Stimulated activated naive CD8-positive, alpha-beta T cell treated with anti-CD3 and anti-CD28 coated beads, Interleukin-15, Interleukin-2, amounts not matched to agents 100 U/mL and 50 U/mL, for 24 hours (primary cell): ENCODE data around the gene VPS8.

Experiments used
- ATAC-seq: fragments of 150-1000 bp; cut with Tn5 transposase; one replicate; pipeline ENCODE4 v1.10.0; 2021
- DNase-seq: peaks from one replicate; pipeline ENCODE4 v3.0.0; 2021

The VPS8 gene

DNA sequence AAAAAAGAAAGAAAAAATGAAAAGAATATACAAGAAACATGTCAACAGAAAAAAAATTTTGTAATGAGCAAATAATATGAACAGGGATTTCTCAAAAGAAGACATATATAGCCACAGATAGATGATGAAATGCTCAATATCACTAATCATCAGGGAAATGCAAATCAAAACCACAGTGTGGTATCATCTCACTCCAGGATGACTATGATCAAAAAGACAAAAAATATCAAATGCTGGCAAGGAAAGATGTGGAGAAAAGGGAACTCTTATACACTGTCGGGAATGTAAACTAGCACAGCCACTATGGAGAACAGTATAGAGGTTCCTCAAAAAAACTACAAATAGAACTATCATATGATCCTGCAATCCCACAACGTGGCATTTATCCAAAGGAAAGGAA, 246.8 kb downstream of the VPS8 start:
- no peak for ATAC-seq
- DNase-seq: no peak

- DNase-seq (no peak), ATAC-seq (no peak)
Observed at GRCh38 chr3:185059766-185060165, 247.8 kb downstream of the VPS8 start.

DNA sequence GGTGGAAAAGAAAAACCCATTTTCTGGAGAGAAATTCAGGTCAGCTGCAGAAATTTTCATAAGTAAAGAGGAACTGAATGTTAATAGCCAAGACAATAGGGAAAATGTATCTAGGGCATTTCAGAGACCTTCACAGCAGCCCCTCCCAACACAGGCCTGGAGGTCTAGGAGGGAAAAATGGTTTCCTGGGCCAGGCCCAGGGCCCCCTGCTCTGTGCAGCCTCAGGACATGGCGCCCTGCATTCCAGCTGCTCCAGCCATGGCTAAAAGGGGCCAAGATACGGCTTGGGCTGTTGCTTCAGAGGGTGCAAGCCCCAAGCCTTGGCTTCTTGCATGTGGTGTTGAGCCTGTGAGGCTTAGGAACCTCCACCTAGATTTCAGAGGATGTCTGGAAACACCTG, 248.7 kb downstream of the VPS8 start:
- ATAC-seq (no peak), DNase-seq (no peak)

GRCh38 chr3:185062191-185062590, 250.2 kb downstream of the VPS8 start:
- DNase-seq (no peak), ATAC-seq (no peak)

GRCh38 chr3:185063431-185063830, 251.5 kb downstream of the VPS8 start:
- ATAC-seq (no peak), DNase-seq (no peak)

DNA sequence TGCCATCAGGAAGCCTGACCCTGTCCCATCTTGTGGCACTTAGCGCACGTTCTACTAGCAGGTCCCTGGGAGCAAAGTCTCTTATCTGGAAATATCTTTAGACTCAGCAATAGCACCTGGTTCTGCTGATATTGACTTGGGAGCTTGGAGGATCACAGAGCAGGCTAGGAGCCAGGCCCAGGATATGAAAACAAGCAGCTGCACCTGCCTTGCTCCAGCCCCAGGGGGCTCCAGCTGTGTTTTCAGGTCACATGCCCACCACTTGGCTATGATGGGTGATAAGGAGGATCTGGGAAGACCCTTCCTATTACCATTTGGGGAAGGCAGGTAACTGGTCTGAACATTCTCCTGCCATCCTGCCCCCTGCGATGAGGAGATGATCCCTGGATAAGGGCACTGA, 253.1 kb downstream of the VPS8 start:
- no peak for ATAC-seq

GRCh38 chr3:185066251-185066650, 254.3 kb downstream of the VPS8 start:
- DNase-seq (no peak), ATAC-seq (no peak)

More for the DNA sequence above, 253.1 kb downstream of the VPS8 start:
- no peak for DNase-seq

- DNase-seq: no peak
- no peak for ATAC-seq
Observed at GRCh38 chr3:185067173-185067572, 255.2 kb downstream of the VPS8 start.

DNA sequence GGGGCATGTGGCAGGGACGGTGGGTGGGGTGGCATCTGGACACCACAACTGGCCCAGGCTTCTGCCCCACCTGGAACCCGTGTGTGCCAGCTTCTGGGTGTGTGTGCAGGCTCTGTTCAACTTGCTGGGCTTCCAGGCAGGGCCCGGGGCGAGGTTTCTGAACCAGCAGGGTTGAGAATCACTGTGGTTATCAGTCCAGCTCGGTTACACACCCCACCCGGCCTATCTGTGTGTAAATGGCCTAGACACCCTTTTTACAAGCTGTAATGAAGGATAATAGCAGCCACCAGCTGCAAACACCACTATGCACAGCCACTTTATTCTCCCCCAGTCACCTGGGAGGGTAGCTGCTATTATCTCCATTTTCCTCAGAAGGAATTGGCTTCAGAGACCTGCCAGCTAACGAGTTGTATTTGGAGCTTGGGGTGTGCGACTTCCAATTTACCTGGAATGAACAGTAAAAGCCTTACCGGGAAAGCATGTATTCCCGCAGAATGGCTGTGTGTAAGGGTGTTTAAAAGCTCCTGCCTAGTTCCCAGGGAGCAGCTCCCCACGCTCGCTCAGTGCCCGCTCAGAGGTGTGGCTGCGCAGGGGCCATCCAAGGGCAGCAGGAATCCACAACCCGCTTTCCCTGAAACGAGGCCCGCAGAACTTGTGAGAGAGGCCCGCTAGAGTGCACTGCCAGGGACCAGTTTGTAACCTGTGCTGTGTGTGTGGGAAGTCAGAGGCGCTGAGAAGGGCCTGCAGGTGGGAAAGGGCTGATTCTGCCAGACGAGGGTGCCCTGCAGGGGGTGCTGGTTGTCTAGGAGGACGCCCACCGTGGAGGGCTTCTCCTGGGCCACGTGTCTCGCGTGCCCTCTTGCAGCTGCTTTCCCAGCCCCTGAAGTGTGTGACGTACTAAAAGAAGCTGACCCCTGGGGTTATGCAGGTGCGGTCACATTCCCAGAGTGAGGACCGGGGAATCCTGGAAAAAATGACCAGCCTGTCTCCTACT, 257.4 kb downstream of the VPS8 start:
- no peak for DNase-seq
- no peak for ATAC-seq

DNA sequence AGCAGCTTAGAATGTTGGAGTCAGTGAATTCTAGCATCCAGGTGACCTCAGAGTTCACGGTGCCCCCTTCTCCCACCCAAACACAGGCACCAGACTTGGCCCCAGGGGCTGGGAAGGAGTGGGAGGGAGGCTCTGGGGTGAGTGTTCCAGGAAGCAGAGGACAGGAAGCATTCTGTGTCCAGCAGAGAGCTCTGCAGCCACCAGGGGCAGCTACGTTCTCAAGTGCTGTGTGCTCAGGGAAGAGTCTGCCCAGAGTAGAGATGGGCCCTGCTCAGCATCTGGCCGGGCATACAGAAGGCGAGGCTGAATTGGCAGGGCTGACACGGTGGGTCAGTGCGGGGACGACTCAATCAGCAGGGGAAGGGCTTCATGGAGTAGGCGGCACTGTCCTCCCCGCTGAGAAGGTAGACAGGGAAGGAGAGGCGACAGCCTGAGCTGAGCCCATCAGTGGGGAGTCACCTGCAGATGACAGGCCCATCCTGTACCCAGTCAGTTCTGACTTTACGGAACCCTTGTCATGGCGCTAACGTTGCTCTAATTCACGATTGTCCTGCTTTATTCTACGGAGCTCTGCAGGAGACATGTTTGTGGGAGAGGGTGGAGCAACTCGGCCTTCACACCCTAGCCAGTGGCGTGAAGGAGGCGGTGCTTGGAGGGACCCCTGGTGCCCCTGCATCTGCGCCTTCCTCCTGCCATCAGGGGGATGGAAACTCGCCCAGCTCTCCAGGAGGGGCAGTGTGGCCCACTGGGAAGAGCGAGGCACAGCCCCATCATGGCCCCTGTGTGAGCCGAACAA, 258.7 kb downstream of the VPS8 start:
- ATAC-seq (no peak), DNase-seq (no peak)

- ATAC-seq (no peak), DNase-seq (no peak)
Observed at GRCh38 chr3:185071287-185071800, 259.4 kb downstream of the VPS8 start.

DNA sequence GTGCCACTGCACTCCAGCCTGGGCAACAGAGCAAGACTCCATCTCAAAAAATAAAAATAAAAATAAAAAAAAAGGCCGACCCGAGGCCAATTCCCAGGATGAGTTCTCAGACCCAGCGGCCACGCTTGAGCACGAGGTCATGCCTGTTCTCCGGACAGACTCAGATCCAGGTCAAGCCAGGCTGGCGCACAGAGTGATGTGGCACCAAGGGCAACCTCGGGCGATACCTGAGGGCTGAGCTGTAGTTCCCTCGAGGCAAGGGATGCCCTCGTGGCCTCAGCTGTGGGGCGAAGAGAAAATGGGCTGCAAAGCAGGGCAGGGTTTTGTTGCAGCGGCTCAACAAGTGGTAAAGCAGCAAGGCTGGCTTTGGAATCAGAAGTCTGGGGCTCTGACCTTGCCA, 263.6 kb downstream of the VPS8 start:
- ATAC-seq (no peak), DNase-seq (no peak)

DNA sequence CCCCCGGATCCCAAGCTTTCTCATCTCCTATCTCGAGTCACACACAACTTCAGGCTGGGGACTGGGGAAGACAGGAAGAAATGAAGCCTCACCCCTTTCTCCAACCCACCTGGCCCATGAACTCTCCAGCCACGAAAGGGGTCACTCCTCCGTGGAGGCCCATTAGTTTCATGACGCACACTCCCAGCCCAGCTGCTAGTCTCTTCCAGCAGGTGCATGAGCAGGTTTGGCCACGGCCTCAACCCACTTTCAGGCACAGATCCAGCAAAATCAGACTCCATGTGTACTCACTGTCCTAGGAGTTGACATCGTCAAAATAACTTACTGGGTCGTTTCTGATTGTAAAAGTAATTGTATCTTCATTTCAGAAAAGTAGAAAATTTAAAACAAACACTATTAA, 264.3 kb downstream of the VPS8 start:
- no peak for DNase-seq
- ATAC-seq: no peak

DNA sequence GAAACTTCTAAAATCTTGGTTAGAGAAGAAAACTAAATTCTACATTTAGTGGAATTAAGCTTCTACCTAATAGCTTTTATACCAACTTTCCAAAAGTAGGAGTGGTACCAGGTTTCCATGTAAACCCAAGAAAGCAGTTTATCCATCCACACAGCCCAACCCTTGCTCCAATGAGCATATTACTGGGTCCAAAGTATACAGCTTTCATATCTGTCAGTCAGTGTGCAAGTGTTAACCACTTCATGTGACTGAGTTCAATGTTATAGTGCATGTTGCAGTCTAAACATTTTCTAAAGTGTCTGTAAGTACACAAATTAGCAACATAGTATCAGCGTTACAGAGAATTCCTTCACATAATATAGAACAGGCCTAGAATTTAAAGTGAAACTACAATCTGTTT, 267.7 kb downstream of the VPS8 start:
- ATAC-seq (no peak), DNase-seq (no peak)

DNA sequence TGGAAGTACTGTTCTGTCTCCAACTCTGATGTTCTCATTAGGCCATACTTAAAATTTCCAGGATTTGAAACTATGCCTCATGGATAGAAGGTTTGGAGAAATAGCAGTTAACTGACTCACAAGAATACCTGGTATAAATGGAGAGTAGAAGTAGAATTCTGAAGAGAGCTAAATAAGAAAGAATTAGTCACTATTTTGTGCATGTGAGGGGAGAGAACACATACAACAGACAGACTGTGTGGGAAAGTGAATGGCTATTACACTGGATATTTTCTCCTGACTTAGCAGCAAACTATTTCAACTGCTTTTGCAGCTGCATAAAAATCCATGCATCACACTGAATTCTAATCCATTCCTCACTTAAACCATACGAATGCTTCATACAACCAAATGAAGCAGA, 269.6 kb downstream of the VPS8 start:
- DNase-seq (no peak), ATAC-seq (no peak)

DNA sequence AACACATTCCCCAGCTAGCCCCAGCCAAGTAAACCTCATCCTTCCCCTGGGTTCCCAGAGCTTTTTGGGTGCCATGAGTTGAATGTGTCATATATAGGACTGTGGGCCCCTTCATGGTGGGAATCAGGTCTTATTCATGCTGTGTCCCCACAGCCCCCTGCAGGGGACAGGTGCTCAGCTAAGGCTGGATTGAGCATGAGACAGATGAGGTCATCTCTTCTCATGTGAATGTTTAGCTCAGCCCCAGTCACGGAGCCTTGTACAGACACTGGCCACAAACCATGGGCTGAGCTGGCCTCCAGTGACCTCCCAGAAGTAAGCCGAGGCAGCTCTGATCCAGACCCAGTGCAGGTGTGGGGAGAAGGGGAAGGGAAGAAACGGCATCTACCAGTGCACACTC, 270.2 kb downstream of the VPS8 start:
- ATAC-seq (no peak), DNase-seq (no peak)

GRCh38 chr3:185082829-185083228, 270.9 kb downstream of the VPS8 start:
- ATAC-seq (no peak), DNase-seq (no peak)

DNA sequence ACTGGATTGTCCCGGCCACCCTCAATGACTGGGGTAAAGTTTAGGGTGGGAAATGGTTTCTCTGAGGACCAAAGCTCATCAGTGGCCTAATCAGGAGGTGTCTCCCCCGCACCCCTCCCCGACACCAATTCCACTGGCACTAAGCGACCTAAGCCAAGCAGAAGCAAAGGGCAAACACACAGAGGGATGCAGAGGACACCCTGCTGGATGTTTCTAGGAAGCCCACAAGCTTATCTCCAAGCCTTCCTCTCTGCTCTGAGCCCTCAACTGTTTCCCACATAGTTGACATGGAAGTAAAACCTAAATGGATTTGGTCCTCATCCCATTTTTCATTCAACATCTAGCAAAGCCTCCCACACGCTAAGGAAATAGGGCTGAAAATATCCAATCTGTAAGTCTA, 272.4 kb downstream of the VPS8 start:
- ATAC-seq (no peak), DNase-seq (no peak)

- ATAC-seq (no peak), DNase-seq (no peak)
Observed at GRCh38 chr3:185084901-185085300, 272.9 kb downstream of the VPS8 start.

DNA sequence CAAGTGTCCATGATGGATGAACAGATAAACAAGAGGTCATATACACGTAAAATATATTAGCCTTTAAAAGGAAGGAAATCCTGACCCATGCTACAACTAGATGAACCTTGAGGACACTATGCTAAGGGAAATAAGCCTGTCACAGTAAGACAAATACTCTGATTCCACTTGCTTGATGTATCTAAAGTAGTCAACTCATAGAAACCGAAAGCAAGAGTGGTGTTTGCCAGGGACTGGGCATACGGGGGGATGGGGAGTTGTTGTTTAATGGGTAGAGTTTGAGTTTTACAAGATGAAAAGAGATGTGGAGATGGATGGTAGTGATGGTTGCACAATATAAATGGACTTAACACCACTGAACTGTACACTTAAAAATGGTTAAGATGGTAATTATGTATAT, 275.5 kb downstream of the VPS8 start:
- no peak for ATAC-seq

DNA sequence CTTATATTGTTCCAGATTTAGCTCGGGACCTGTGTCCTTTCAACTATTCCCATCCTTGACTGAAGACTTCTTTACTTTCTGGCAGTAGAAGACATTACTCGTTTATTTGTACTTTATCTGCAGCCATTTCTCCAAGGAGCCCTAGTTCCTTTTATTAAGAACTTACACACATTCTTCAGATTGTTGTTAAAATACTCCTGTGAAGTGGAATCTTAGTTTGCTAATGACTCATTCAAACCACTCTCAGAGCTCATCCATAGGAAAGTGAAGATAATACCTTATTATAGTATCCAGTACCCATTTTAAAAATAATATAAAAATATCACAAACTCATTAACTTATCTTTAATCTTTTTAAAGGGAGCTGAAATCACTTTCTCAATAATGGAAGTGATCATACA, 277.4 kb downstream of the VPS8 start:
- ATAC-seq (no peak), DNase-seq (no peak)

More for the DNA sequence above, 275.5 kb downstream of the VPS8 start:
- DNase-seq: no peak

DNA sequence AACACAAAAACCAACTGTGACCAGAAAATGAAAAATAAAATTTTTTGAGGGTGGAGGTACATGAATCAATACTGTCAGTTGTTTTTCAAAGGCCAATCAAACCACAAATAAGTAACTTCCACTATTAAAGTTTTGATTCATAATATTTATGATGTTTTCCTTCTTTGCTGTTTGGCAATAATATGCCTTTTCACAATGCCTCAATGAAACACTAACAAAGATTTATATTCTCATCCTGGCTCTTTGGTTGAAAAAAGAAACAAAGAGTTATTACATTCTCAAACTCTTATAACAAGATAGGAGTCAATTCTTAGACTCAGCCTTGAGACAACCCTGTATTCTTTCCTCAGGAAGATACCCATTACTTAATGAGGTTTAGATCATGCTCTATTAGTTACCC, 277.8 kb downstream of the VPS8 start:
- DNase-seq (no peak), ATAC-seq (no peak)

DNA sequence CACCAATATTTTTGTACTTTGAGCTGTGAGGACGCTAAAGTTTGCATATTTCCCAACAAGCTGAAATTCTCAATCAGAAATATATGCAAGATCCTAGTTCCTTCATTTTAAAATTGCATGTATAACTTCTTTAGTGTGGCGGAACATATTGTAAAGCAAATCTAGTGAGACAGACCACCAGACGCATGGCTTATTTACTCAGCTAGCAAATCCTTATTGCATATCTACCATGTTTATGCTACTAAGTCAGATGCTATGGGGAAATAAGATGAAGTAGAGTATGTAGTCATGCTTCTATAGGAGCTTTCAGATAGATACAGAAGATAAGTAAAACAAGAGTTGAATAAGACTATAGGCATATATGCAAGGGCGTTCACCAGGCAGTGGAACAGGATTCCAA, 278.8 kb downstream of the VPS8 start:
- no peak for DNase-seq
- no peak for ATAC-seq
